HCT116 (cell line): ENCODE measurements around the gene PPP1R36. TPM values are rescaled to one million over a fixed set of nuclear protein-coding genes. Genes with fewer than 3 reads are reported as not detected.

Experiments
- ATAC-seq: fragments of 200-7000 bp; cut with Tn5 transposase; 2 replicates; pipeline ENCODE4 v1.9.1; 2020; ENCODE audit warnings: mild to moderate bottlenecking, moderate library complexity
- BruUV-seq: library from RNA; stranded (reverse); fragments of 400-500 nt; replicated peaks from 2 replicates; lab custom pipeline; 2021; lab: Mats Ljungman, UMichigan
- CTCF ChIA-PET: fragments of 300-600 bp; sonication (Branson Sonifier 250); formaldehyde crosslinking; loops from one replicate; lab custom pipeline; 2021; ENCODE audit warnings: antibody characterized with exemption; lab: Charles Lee
- POLR2A ChIA-PET: fragments of 300-600, 350-600 bp; sonication (Branson Sonifier 250); formaldehyde crosslinking; loops from one replicate; lab custom pipeline; 2021; ENCODE audit warnings: antibody characterized with exemption; lab: Charles Lee
- RAD21 ChIA-PET, 2 experiments: fragments of 300-600 bp; sonication (Branson Sonifier 250); formaldehyde crosslinking; loops; one replicate each; lab custom pipeline; 2023; ENCODE audit warnings: low total read pairs in 2 of 2; ENCODE audit not compliant: uncharacterized antibody in 2 of 2, unreplicated experiment in 2 of 2, low non-redundant PET in 1 of 2; lab: Charles Lee
- DNase-seq: peaks from one replicate; pipeline ENCODE4 v3.0.0-alpha.2; 2010; ENCODE audit warnings: low read depth, low spot score
- H2AFZ ChIP-seq: fragments of 200-600 bp; shearing (Covaris generic), sonication (generic); 2 replicates; pipeline ENCODE4 v1.6.1; 2017; ENCODE audit warnings: low read depth, mixed run types, mixed read lengths, antibody characterized with exemption, low read length; ENCODE audit not compliant: poor library complexity, severe bottlenecking
- H3K27ac ChIP-seq: 2 replicates; pipeline ENCODE4 v1.5.1; 2012; ENCODE audit warnings: low read depth, low read length
- H3K27me3 ChIP-seq: fragments of 200-600 bp; sonication (generic); 2 replicates; pipeline ENCODE4 v1.6.1; 2016; ENCODE audit warnings: mixed run types, low read length, mixed read lengths; ENCODE audit not compliant: insufficient read depth
- H3K36me3 ChIP-seq, 2 experiments: fragments of 200-500 bp in 1 of 2; fragments of 200-600 bp in 1 of 2; sonication (Bioruptor generic) in 1 of 2; sonication (generic) in 1 of 2; 2 replicates each; pipeline versions ENCODE4 v1.5.1 to v1.6.1; 2014 to 2016; ENCODE audit warnings: low read length in 2 of 2, inconsistent platforms in 1 of 2, mixed read lengths in 1 of 2, mixed run types in 1 of 2; ENCODE audit not compliant: insufficient read depth in 2 of 2, control insufficient read depth in 1 of 2
- H3K4me1 ChIP-seq, 2 experiments: fragments of 200-600 bp in 1 of 2; sonication (generic) in 1 of 2; 2 replicates each; pipeline versions ENCODE4 v1.5.1 to v1.6.1; 2012 to 2017; ENCODE audit warnings: low read length in 2 of 2, inconsistent platforms in 1 of 2, mild to moderate bottlenecking in 1 of 2, mixed read lengths in 1 of 2, mixed run types in 1 of 2, moderate library complexity in 1 of 2; ENCODE audit not compliant: insufficient read depth in 2 of 2, control insufficient read depth in 1 of 2
- H3K4me2 ChIP-seq: fragments of 200-600 bp; sonication (generic); 2 replicates; pipeline ENCODE4 v1.6.1; 2017; ENCODE audit warnings: mixed run types, low read length, mixed read lengths
- H3K4me3 ChIP-seq, 2 experiments: fragments of 200-600 bp in 1 of 2; sonication (generic) in 1 of 2; replicated peaks in 1 of 2; 2 replicates each; pipeline ENCODE4 v1.5.1; 2011 to 2016; ENCODE audit warnings: low read length in 2 of 2, control low read depth in 1 of 2, low read depth in 1 of 2, mild to moderate bottlenecking in 1 of 2, mixed read lengths in 1 of 2, mixed run types in 1 of 2
- H3K79me2 ChIP-seq: fragments of 200-600 bp; sonication (generic); 2 replicates; pipeline ENCODE4 v1.6.1; 2017; ENCODE audit warnings: mild to moderate bottlenecking, mixed run types, low read length, moderate library complexity, mixed read lengths; ENCODE audit not compliant: insufficient read depth
- H3K9ac ChIP-seq: fragments of 200-600 bp; sonication (generic); 2 replicates; pipeline ENCODE4 v1.6.1; 2016; ENCODE audit warnings: low read length, mixed read lengths
- H3K9me2 ChIP-seq: fragments of 200-600 bp; sonication (generic), shearing (Covaris generic); 2 replicates; pipeline ENCODE4 v1.6.1; 2017; ENCODE audit warnings: mixed run types, mild to moderate bottlenecking, moderate library complexity; ENCODE audit not compliant: insufficient read depth
- H3K9me3 ChIP-seq, 2 experiments: fragments of 200-500 bp in 1 of 2; fragments of 200-600 bp in 1 of 2; sonication (Bioruptor generic) in 1 of 2; sonication (generic) in 1 of 2; 2 replicates each; pipeline ENCODE4 v1.6.1; 2014 to 2017; ENCODE audit warnings: low read length in 2 of 2, mixed read lengths in 2 of 2, inconsistent platforms in 1 of 2, low read depth in 1 of 2, mild to moderate bottlenecking in 1 of 2, mixed run types in 1 of 2, moderate library complexity in 1 of 2; ENCODE audit not compliant: control insufficient read depth in 1 of 2, insufficient read depth in 1 of 2
- H4K20me1 ChIP-seq: fragments of 200-600 bp; sonication (generic), shearing (Covaris generic); 2 replicates; pipeline ENCODE4 v1.6.1; 2017; ENCODE audit warnings: mixed run types, mild to moderate bottlenecking, moderate library complexity; ENCODE audit not compliant: insufficient read depth
- CBX3 ChIP-seq: IDR thresholded peaks from 2 replicates; pipeline ENCODE4 v1.6.1; 2012; ENCODE audit warnings: low read depth
- EZH2phosphoT487 ChIP-seq: fragments of 200-600 bp; IDR thresholded peaks from 2 replicates; pipeline ENCODE4 v1.6.1; 2018; ENCODE audit warnings: antibody characterized with exemption, borderline replicate concordance
- RAD21 ChIP-seq: IDR thresholded peaks from 2 replicates; pipeline ENCODE4 v1.6.1; 2012; ENCODE audit warnings: low read depth, mild to moderate bottlenecking
- SP1 ChIP-seq: IDR thresholded peaks from 2 replicates; pipeline ENCODE4 v1.6.1; 2012; ENCODE audit warnings: low read depth
- intact Hi-C: fragments of 100-400 bp; cut with micrococcal nuclease; formaldehyde crosslinking; loops from 2 replicates; pipeline ENCODE4 v1.10.0; 2022
- total RNA-seq: library from RNA; stranded (reverse); gene quantifications from one replicate; pipeline ENCODE4 v1.2.1, GENCODE V29; 2021; ENCODE audit not compliant: unreplicated experiment
- TF ChIP-seq, protein P1 (sequence below): IDR thresholded peaks from 2 replicates; pipeline ENCODE4 v1.6.1; 2012
- TF ChIP-seq, protein P2 (sequence below), 3 experiments: fragments of 200-600 bp in 1 of 3; sonication (generic) in 1 of 3; IDR thresholded peaks in 2 of 3; conservative IDR thresholded peaks in 1 of 3; 2 replicates each; pipeline ENCODE4 v1.5.1; 2012 to 2017; ENCODE audit warnings: low read depth in 2 of 3, low read length in 2 of 3, antibody characterized with exemption in 1 of 3, borderline replicate concordance in 1 of 3, control low read depth in 1 of 3, mild to moderate bottlenecking in 1 of 3, mixed read lengths in 1 of 3, mixed run types in 1 of 3, moderate library complexity in 1 of 3; ENCODE audit not compliant: insufficient read depth in 1 of 3

PPP1R36 gene
- total RNA-seq, 1 experiment from 2014 or later = 0.47 TPM

DNA sequence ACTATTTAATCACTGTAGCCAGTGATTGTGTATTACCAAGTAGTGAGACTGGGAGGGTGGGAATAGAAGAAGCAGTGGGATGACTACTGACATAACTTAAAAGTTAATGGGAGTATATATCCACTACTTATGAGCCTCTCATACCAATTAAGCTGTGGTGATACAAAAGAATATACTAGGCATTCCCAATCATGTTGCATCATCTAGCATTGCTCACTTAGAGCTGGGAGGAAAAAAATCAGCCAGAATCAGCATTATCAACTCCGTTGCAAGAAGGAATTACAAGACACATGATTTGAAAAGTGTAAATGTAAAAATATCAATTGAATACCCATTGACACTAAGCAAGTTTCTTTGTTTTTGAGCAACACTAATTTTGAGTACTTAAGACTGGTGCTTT, 745 bp upstream of the PPP1R36 start:
- H3K4me2 ChIP-seq = no peak overlapping the region
- DNase-seq (no peak), ATAC-seq (no peak)
- RAD21 ChIA-PET = no interaction called here
- H3K27me3 ChIP-seq = no peaks in the 10 kb centered on the region
- intact Hi-C loops = loop anchor here (10.0 kb wide), 1 partner anchor 86 kb away; no protein-coding TSS in a partner anchor
- no peaks in the 10 kb centered on the region for H4K20me1 ChIP-seq
- TF ChIP-seq SP1 = no peak
- TF ChIP-seq CBX3 = no peak
- TF ChIP-seq, protein P1, sequence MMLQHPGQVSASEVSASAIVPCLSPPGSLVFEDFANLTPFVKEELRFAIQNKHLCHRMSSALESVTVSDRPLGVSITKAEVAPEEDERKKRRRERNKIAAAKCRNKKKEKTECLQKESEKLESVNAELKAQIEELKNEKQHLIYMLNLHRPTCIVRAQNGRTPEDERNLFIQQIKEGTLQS = no peak
- TF ChIP-seq, protein P2, sequence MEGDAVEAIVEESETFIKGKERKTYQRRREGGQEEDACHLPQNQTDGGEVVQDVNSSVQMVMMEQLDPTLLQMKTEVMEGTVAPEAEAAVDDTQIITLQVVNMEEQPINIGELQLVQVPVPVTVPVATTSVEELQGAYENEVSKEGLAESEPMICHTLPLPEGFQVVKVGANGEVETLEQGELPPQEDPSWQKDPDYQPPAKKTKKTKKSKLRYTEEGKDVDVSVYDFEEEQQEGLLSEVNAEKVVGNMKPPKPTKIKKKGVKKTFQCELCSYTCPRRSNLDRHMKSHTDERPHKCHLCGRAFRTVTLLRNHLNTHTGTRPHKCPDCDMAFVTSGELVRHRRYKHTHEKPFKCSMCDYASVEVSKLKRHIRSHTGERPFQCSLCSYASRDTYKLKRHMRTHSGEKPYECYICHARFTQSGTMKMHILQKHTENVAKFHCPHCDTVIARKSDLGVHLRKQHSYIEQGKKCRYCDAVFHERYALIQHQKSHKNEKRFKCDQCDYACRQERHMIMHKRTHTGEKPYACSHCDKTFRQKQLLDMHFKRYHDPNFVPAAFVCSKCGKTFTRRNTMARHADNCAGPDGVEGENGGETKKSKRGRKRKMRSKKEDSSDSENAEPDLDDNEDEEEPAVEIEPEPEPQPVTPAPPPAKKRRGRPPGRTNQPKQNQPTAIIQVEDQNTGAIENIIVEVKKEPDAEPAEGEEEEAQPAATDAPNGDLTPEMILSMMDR (IDR thresholded peaks at IDR 0.05 in 2 of 3, conservative IDR thresholded peaks at IDR 0.05 in 1 of 3; ENCODE audit: borderline replicate concordance in 1 of 3, insufficient read depth in 1 of 3, low read depth in 2 of 3, low read length in 2 of 3) = no peak
- TF ChIP-seq EZH2phosphoT487 = no peak
- no peaks in the 10 kb centered on the region for H3K9me2 ChIP-seq
- CTCF ChIA-PET = no interaction called here
- H3K36me3 ChIP-seq = no peaks in the 10 kb centered on the region
- H3K9me3 ChIP-seq = no peaks in the 10 kb centered on the region
- BruUV-seq = no TSS peak
- H2AFZ ChIP-seq = no peak overlapping the region
- POLR2A ChIA-PET = no interaction called here
- no peak overlapping the region for H3K27ac ChIP-seq
- H3K4me1 ChIP-seq = no peaks in the 10 kb centered on the region
- no peak overlapping the region for H3K4me3 ChIP-seq
- H3K79me2 ChIP-seq = no peaks in the 10 kb centered on the region
- no peak overlapping the region for H3K9ac ChIP-seq

DNA sequence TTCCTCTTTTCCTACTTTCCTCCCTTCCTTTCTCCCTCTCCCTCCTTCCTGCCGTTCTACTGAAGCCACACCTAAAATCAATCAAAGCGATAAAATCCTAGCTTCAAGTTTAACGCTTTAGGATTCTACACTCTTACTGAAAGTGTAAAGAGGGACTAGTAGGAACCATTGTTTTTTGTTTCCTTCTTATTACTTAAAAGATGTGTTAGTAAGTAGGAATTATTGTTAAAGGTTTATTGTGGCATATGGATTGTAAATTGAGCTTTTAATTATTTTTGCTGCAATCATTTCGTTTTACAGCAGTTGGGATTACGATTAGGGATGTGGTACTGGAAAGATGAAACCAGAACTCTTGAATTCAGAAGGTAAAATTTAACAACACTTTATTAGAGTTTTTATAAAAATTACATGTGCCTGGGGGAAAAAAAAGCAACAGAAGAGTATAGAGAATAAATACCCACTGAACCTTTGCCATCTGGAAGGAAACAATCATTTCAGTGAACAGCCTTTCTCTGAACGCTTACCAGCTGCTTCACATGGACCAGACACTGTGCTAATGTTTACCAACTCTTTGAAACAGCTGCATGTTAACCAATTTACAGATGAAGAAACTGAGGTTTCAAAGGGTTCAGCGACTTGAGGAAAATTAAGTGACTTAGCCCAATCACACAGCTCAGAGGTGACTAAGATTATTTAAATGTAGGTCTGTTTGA, 1.0 kb downstream of the PPP1R36 start:
- no peaks in the 10 kb centered on the region for H4K20me1 ChIP-seq
- CTCF ChIA-PET = no interaction called here
- H3K79me2 ChIP-seq = no peaks in the 10 kb centered on the region
- intact Hi-C loops = no loop called here
- no peak for ATAC-seq
- H2AFZ ChIP-seq = no peak overlapping the region
- DNase-seq = no peak
- no peak for TF ChIP-seq RAD21
- no peak for TF ChIP-seq CBX3
- H3K9me3 ChIP-seq = no peaks in the 10 kb centered on the region
- no peak overlapping the region for H3K27ac ChIP-seq
- H3K36me3 ChIP-seq = no peaks in the 10 kb centered on the region
- POLR2A ChIA-PET = no interaction called here
- BruUV-seq = no TSS peak
- no peak overlapping the region for H3K9ac ChIP-seq
- no peaks in the 10 kb centered on the region for H3K4me1 ChIP-seq
- RAD21 ChIA-PET = no interaction called here
- H3K9me2 ChIP-seq = no peaks in the 10 kb centered on the region
- no peak overlapping the region for H3K4me2 ChIP-seq
- no peaks in the 10 kb centered on the region for H3K27me3 ChIP-seq
- H3K4me3 ChIP-seq = no peak overlapping the region
